Ascending aorta (tissue), 2 donors: ENCODE data around the gene GPR26. TPM values are rescaled to one million over a fixed set of nuclear protein-coding genes. Genes with fewer than 3 reads are reported as not detected.

Experiments
- DNase-seq, 2 donors: peaks; one replicate each; pipeline ENCODE4 v3.0.0-alpha.2; 2019; ENCODE audit warnings: low spot score in 2 of 2
- H3K27ac ChIP-seq, 2 donors: fragments of 200-600 bp; sonication (generic); one replicate each; pipeline ENCODE4 v1.5.1; 2016 to 2017; ENCODE audit warnings: mild to moderate bottlenecking in 1 of 2
- H3K27me3 ChIP-seq: fragments of 200-600 bp; sonication (generic); one replicate; pipeline ENCODE4 v1.5.1; 2017
- H3K36me3 ChIP-seq, 2 donors: fragments of 200-600 bp; sonication (generic); one replicate each; pipeline ENCODE4 v1.5.1; 2016
- H3K4me1 ChIP-seq, 2 donors: fragments of 200-600 bp; sonication (generic); one replicate each; pipeline ENCODE4 v1.5.1; 2016 to 2017; ENCODE audit warnings: mild to moderate bottlenecking in 1 of 2
- H3K4me3 ChIP-seq, 2 donors: fragments of 200-600 bp; sonication (generic); one replicate each; pipeline ENCODE4 v1.5.1; 2016 to 2017; ENCODE audit warnings: mild to moderate bottlenecking in 1 of 2
- H3K9me3 ChIP-seq, 2 donors: fragments of 200-600 bp; sonication (generic); one replicate each; pipeline ENCODE4 v1.5.1; 2016
- intact Hi-C: fragments of 100-400 bp; cut with DNase I; formaldehyde crosslinking; loops from one replicate; pipeline ENCODE4 v1.15.1; 2023
- total RNA-seq: library from RNA; depleted of rRNA; stranded (reverse); fragments of >200 nt; gene quantifications from one replicate; pipeline ENCODE4 v1.1.0, GENCODE V29; 2016
- TF ChIP-seq, protein P1 (sequence below), 3 experiments: fragments of 200-600 bp in 2 of 3; fragments of 450-650 bp in 1 of 3; sonication (generic) in 2 of 3; IDR thresholded peaks; one replicate each; pipeline ENCODE4 v1.5.1; 2016 to 2019; ENCODE audit warnings: antibody characterized with exemption in 3 of 3, mild to moderate bottlenecking in 1 of 3, moderate library complexity in 1 of 3

GPR26 gene
- total RNA-seq, 1 donor from 2014 or later = not detected

DNA sequence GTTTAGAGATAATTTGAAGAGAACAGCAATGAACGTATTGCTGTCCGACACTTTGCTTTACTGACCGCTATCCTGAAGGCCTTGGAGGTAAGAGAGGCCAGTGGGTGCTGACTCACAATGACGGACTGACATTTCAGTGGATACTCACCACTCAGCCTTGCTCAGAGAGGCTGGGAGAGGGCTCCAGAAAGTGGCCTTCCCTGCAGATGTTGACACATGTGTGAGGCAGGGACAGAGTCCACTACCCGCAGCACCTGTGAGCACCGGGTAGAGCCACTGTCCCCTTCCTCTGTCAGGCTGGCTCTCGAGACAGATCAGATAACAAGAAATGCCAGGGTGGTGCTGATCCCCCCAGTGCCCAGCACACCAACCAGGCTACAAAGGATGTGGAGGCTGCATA lies 75.0 kb downstream of the GPR26 start:
- TF ChIP-seq, protein P1, sequence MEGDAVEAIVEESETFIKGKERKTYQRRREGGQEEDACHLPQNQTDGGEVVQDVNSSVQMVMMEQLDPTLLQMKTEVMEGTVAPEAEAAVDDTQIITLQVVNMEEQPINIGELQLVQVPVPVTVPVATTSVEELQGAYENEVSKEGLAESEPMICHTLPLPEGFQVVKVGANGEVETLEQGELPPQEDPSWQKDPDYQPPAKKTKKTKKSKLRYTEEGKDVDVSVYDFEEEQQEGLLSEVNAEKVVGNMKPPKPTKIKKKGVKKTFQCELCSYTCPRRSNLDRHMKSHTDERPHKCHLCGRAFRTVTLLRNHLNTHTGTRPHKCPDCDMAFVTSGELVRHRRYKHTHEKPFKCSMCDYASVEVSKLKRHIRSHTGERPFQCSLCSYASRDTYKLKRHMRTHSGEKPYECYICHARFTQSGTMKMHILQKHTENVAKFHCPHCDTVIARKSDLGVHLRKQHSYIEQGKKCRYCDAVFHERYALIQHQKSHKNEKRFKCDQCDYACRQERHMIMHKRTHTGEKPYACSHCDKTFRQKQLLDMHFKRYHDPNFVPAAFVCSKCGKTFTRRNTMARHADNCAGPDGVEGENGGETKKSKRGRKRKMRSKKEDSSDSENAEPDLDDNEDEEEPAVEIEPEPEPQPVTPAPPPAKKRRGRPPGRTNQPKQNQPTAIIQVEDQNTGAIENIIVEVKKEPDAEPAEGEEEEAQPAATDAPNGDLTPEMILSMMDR (IDR thresholded peaks at IDR 0.05) = no peak
- Histone ChIP-seq H3K4me1 (no peaks in the 10 kb centered on the region), H3K4me3 (no peak overlapping the region), H3K36me3 (peaks cover 2 to 4% of the 10 kb centered on the region in 2 donors), H3K9me3 (no peaks in the 10 kb centered on the region), H3K27me3 (no peaks in the 10 kb centered on the region), H3K27ac (no peak overlapping the region)
- intact Hi-C loops = no loop called here
- DNase-seq = no peak

DNA sequence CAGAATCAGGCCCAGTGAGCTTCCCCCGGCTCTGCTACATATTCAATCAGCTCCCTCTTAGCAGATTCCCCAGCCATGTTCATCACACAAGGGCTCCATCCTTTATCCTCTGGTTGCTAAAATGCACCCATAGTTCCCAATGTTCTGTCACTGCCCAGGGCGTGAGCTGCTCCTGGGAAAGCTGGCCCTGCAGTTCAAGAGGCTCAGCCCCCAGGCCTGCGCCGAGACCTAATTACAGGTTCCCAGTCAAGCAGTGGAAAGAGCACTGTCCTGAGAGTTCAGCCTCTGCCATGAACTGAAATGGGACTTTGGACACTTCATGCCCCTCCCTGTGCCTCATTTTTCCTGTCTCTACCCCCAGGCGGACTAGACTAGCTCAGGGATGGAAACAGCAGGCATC lies 75.6 kb downstream of the GPR26 start:
- DNase-seq = no peak
- Histone ChIP-seq H3K4me1 (no peaks in the 10 kb centered on the region), H3K4me3 (no peak overlapping the region), H3K9me3 (no peaks in the 10 kb centered on the region), H3K27ac (no peak overlapping the region), H3K36me3 (peaks cover 7 to 9% of the 10 kb centered on the region in 2 donors), H3K27me3 (no peaks in the 10 kb centered on the region)
- TF ChIP-seq, protein P1 (IDR thresholded peaks at IDR 0.05) = no peak
- intact Hi-C loops = no loop called here

DNA sequence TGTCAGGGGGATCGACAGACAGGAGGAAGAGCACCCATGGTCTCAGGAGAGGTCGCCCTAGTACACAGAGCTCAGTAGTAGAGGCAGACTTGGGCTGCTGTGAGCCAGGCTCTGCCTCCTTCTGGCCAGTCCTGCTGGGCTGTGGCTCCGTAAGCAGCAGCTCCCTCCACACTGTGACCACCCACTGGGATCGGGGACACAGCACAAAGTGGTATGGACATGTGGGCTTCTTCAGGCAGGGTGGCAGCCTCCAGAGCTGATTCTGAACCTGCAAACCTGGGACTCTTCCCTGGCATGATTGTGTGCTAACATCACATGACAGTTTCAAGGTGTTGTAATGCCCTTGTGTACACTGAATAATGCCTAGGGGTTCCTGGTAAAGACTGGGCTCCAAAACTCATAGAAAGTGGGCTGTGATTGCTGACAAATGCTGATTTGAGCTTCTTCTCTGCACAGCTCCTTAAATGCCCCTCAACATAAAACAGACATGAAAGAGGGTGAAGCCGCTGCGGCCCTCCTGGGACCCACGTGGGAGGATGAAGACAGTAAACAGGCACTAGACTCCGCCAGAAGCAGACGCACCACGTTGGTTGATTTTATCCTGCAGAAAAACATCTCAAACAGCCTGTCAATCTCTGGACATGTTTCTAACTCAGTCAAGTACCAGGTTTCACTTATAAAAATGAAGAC lies 76.7 kb downstream of the GPR26 start:
- DNase-seq = no peak
- TF ChIP-seq, protein P1 (IDR thresholded peaks at IDR 0.05) = no peak
- Histone ChIP-seq H3K27me3 (no peaks in the 10 kb centered on the region), H3K4me1 (no peaks in the 10 kb centered on the region), H3K36me3 (peaks cover 12 to 17% of the 10 kb centered on the region in 2 donors), H3K9me3 (no peaks in the 10 kb centered on the region), H3K4me3 (no peak overlapping the region), H3K27ac (no peak overlapping the region)
- intact Hi-C loops = no loop called here

DNA sequence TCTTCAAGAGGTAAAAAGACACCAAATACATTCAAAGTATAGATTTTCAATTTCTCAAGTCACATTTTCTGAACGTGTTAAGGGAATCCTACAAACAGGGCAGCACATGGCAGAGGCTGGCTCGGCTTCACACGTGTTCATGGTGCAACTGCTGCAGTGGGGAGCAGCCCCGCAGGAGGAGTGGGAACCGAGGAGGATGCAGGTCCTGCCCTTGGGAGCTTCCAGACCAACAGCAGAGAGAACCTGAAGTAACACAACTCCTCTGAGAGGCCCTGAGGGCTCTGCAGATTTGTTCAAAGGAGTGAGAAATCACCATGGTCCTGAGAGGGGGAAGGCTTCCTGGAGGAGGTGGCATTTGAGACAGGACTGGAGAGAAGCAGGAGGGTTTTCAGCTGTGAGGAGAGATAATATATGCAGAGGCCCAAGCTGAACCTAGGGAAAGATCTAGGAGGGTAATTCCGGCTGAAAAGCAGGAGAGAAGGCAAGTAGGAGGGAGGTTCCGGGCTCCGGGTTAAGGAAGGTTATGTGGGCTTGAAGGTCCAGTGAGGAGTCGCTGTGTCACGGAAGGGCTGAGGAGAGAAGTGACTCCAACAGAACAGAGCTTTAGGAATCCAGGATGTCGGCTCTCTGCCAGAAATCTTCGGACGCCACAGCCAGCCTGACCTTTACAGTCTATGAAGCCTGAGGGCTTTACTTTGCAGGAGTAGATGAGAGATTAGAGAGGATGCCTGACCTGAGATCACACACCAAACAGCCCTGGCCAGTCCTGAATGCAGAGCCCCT lies 77.5 kb downstream of the GPR26 start:
- H3K4me3 ChIP-seq = no peak overlapping the region
- intact Hi-C loops = no loop called here
- TF ChIP-seq, protein P1 (IDR thresholded peaks at IDR 0.05) = no peak
- H3K27ac ChIP-seq = no peak overlapping the region
- no peaks in the 10 kb centered on the region for H3K9me3 ChIP-seq
- no peaks in the 10 kb centered on the region for H3K27me3 ChIP-seq
- no peaks in the 10 kb centered on the region for H3K4me1 ChIP-seq
- H3K36me3 ChIP-seq = peaks cover 17 to 18% of the 10 kb centered on the region in 2 donors
- DNase-seq = no peak

DNA sequence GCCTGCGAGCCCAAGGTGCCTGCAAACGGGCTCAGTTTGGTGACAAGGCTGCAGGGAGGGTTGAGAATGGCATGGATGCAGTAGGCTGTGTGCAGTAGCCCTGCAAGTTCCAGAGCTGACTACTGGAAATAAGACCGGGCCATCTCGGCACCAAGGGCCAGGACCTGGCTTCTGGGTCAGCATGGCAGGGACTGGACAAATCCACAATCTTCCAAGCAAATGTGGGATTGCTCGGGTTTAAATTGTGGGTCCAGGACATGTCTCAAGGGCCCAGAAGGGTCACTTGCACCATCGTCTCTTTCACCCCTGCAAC lies 78.0 kb downstream of the GPR26 start:
- no peak overlapping the region for H3K27ac ChIP-seq
- intact Hi-C loops = no loop called here
- no peak overlapping the region for H3K4me3 ChIP-seq
- peaks cover 20 to 22% of the 10 kb centered on the region in 2 donors for H3K36me3 ChIP-seq
- DNase-seq = no peak
- H3K4me1 ChIP-seq = no peaks in the 10 kb centered on the region
- TF ChIP-seq, protein P1 (IDR thresholded peaks at IDR 0.05) = no peak
- H3K9me3 ChIP-seq = no peaks in the 10 kb centered on the region
- H3K27me3 ChIP-seq = no peaks in the 10 kb centered on the region

Other genes starting within 250 kb of the GPR26 start
- 125 TPM for gene CPXM2, start 225.5 kb downstream of the GPR26 start, total RNA-seq